HL-60/S4 treated with phorbol 12-myristate 13-acetate at 8.2 ng/mL for 4 days and 3 days (cell line): Measurements from ENCODE around the gene TSPAN15.
"Not testable (repeated sequence)": the region's sequence is repeated elsewhere in the genome, so short reads cannot be mapped to it uniquely, and the experiment has no call there.

ENCODE experiments used
- in situ Hi-C: fragments of 300-500 bp; cut with MboI; formaldehyde crosslinking; loops from 2 replicates; pipeline ENCODE4 v1.15.0; 2022; ENCODE audit warnings: low sequenced_read_pairs

The TSPAN15 gene

DNA sequence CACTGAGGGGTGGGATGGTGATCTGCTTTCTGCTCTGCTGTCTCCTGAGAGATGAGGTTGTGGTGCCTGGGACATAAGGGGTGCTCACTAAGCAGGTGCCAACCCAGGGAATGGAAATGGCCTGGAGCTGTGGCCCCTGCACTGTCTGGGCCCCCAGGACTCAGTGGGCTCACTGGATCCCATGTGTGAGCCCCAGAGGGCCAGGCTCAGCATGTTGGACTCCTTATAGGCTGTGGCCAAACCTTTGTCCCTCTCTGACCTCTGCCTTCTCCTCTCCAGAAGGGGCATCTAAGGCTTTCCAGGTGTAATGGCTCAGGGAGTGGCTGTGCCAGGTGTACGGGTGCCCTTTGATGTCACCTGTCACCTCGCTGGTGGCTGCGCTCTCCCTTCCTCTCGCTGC, 65.5 kb downstream of the TSPAN15 start:
- in situ Hi-C loops = loop anchor here (10.0 to 25.0 kb wide), 2 partner anchors 118 to 279 kb away; partner anchors contain the start of gene FAM241B

- in situ Hi-C loops = loop anchor here (10.0 to 25.0 kb wide), 2 partner anchors 117 to 280 kb away; partner anchors contain the start of gene FAM241B
Measured at GRCh38 chr10:69517271-69517848, 66.1 kb downstream of the TSPAN15 start.

- in situ Hi-C loops = no loop called here
Measured at GRCh38 chr10:69527961-69528360, 76.7 kb downstream of the TSPAN15 start.

GRCh38 chr10:69533658-69534057, 82.4 kb downstream of the TSPAN15 start:
- in situ Hi-C loops = no loop called here

DNA sequence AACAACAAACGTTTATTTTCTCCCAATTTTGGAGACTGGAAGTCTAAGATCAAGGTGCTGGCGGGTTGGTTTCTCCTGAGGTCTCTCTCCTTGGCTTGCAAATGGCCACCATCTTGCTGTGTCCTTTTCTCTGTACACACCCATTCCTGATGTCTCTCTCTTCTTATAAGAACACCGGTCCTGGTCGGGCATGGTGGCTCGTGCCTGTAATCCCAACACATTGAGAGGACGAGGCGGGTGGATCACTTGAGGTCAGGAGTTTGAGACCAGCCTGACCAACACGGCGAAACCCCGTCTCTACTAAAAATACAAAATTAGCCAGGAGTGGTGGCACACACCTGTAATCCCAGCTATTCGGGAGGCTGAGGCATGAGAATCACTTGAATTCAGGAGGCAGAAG, 85.3 kb downstream of the TSPAN15 start:
- in situ Hi-C loops = not testable (repeated sequence)

GRCh38 chr10:69537449-69537848, 86.2 kb downstream of the TSPAN15 start:
- in situ Hi-C loops = no loop called here

DNA sequence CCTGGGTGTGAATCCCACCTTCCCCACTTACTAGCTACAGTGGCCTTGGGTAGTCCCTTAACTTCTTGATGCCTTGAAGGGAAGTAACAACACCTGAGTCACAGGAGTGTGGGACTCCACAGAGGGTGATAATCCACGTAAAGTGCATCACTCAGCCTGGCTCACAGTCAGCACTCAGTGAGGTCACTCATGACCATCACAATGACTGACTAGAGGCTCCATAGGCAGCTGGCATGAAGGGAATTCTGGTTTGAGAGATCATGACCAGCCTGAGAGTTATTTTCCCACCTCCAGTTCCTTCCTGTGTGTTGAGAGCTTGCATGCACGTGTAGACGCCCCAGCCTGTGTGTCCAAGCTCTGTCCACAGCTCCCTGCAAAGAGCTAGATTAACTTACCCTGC, 87.2 kb downstream of the TSPAN15 start:
- in situ Hi-C loops = no loop called here

- in situ Hi-C loops = no loop called here
Measured at GRCh38 chr10:69541463-69541862, 90.2 kb downstream of the TSPAN15 start.

DNA sequence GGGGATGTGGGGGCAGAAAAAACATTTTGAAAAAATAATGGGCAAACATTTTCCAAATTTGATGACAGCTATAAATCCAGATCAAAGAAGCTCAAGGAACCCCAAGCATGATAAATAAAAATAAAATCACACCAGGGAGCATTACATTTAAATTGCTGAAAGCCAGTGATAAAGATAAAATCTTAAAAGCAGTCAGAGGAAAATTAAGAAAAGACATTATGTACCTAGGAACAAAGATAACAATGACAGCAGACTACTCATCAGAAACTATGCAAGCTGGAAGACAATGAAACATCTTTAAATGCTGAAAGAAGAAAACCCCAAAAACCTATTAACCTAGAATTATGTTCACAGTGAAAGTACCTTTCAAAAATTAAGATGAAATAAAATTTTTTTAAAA, 98.7 kb downstream of the TSPAN15 start:
- in situ Hi-C loops = no loop called here

- in situ Hi-C loops = no loop called here
Measured at GRCh38 chr10:69552268-69552667, 101.0 kb downstream of the TSPAN15 start.

DNA sequence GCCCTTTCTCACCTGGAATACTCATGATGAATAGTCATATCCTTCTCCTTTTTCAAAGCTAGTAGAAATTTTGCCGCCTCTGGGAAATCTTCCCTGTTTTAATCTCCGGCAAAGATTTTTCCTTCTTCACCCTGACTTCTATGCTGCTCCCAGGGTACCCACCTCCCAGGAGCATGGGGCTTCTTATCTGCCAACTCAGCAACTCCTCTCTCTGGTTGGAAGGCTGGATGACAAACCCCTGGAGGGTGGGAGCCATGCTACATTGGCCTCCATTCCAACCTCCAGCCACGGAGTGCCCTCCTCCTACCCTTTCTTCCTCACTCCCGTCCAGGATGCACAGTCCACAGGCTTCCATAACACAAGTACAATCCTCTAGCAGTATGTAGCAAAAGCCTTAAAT, 102.1 kb downstream of the TSPAN15 start:
- in situ Hi-C loops = no loop called here

DNA sequence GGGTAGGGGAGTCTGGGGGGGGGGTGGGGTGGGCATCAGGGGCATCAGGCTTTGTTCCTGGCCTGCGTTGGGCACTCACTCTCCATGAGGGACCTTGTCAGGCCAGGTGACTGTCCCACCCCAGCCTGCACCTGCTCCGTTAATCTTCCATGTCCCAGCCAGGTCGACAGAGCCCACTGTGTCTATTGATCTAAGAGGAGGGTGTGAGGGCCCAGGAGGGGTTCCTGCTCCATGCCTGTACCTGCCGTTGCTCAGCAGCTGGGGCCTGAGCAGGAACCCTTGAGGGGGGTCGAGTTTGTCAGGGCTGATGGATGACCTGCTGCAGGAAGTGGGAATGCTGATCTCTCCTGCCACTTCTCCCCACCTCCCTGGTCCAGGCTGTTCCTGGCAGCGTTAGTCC, 103.3 kb downstream of the TSPAN15 start:
- in situ Hi-C loops = no loop called here
